Neural progenitor cell (in vitro differentiated cells): ENCODE measurements around the gene CCDC51. TPM values are rescaled to one million over a fixed set of nuclear protein-coding genes. Genes with fewer than 3 reads are reported as not detected.

Source experiments
- DNase-seq: peaks from one replicate; pipeline ENCODE4 v3.0.0-alpha.2; 2016; ENCODE audit warnings: low spot score
- H2AFZ ChIP-seq: fragments of 200-600 bp; sonication (generic); replicated peaks from 2 replicates; pipeline ENCODE4 v1.6.1; 2016; ENCODE audit warnings: antibody characterized with exemption
- H3F3A ChIP-seq: fragments of 200-600 bp; sonication (generic); 2 replicates; pipeline ENCODE4 v1.6.1; 2016; ENCODE audit warnings: antibody characterized with exemption, low read depth
- H3K27ac ChIP-seq: fragments of 200-600 bp; sonication (generic); 2 replicates; pipeline ENCODE4 v1.5.1; 2016; ENCODE audit warnings: mild to moderate bottlenecking
- H3K27me3 ChIP-seq: fragments of 200-600 bp; sonication (generic); 2 replicates; pipeline ENCODE4 v1.6.1; 2016; ENCODE audit warnings: mild to moderate bottlenecking, moderate library complexity
- H3K36me3 ChIP-seq: fragments of 200-600 bp; sonication (generic); 2 replicates; pipeline ENCODE4 v1.5.1; 2016
- H3K4me1 ChIP-seq: fragments of 200-600 bp; sonication (generic); 2 replicates; pipeline ENCODE4 v1.6.1; 2016; ENCODE audit warnings: mixed run types
- H3K4me2 ChIP-seq: fragments of 200-600 bp; sonication (generic); 2 replicates; pipeline ENCODE4 v1.6.1; 2016
- H3K4me3 ChIP-seq: fragments of 200-600 bp; sonication (generic); 2 replicates; pipeline ENCODE4 v1.5.1; 2016
- H3K79me2 ChIP-seq: fragments of 200-600 bp; sonication (generic); 2 replicates; pipeline ENCODE4 v1.6.1; 2016; ENCODE audit warnings: low read depth
- H3K9ac ChIP-seq: fragments of 200-600 bp; sonication (generic); 2 replicates; pipeline ENCODE4 v1.6.1; 2016
- H3K9me3 ChIP-seq: fragments of 200-600 bp; sonication (generic); 2 replicates; pipeline ENCODE4 v1.5.1; 2016; ENCODE audit warnings: low read depth
- H4K20me1 ChIP-seq: fragments of 200-600 bp; sonication (generic); 2 replicates; pipeline ENCODE4 v1.6.1; 2016; ENCODE audit warnings: low read depth
- H3K27ac Mint-ChIP-seq: 3 replicates; pipeline ENCODE4 v1.8.0; 2021; ENCODE audit warnings: mixed read lengths
- H3K27me3 Mint-ChIP-seq: 2 replicates; pipeline ENCODE4 v1.8.0; 2022; ENCODE audit warnings: low read depth, mild to moderate bottlenecking, inconsistent platforms, moderate library complexity, mixed read lengths; ENCODE audit not compliant: insufficient read depth
- H3K36me3 Mint-ChIP-seq: 3 replicates; pipeline ENCODE4 v1.8.0; 2021; ENCODE audit warnings: mixed read lengths
- H3K4me1 Mint-ChIP-seq: 3 replicates; pipeline ENCODE4 v1.8.0; 2021; ENCODE audit warnings: mixed read lengths
- H3K4me3 Mint-ChIP-seq: 3 replicates; pipeline ENCODE4 v1.8.0; 2021; ENCODE audit warnings: mild to moderate bottlenecking, moderate library complexity, mixed read lengths
- H3K9me3 Mint-ChIP-seq: 3 replicates; pipeline ENCODE4 v1.8.0; 2020; ENCODE audit warnings: mixed read lengths
- EZH2 ChIP-seq: fragments of 200-600 bp; sonication (generic); IDR thresholded peaks from 2 replicates; pipeline ENCODE4 v1.6.1; 2017; ENCODE audit warnings: antibody characterized with exemption, mild to moderate bottlenecking, moderate library complexity
- EZH2phosphoT487 ChIP-seq: fragments of 200-600 bp; sonication (generic); IDR thresholded peaks from 2 replicates; pipeline ENCODE4 v1.6.1; 2017; ENCODE audit warnings: antibody characterized with exemption
- total RNA-seq: library from RNA; depleted of rRNA; stranded (reverse); fragments of >200 nt; gene quantifications from 2 replicates; pipeline ENCODE4 v1.2.3, GENCODE V29; 2015; ENCODE audit warnings: low replicate concordance
- TF ChIP-seq, protein P1 (sequence below): fragments of 200-600 bp; sonication (generic); IDR thresholded peaks from 2 replicates; pipeline ENCODE4 v1.5.1; 2017; ENCODE audit warnings: antibody characterized with exemption, mild to moderate bottlenecking

CCDC51 gene
- total RNA-seq, 1 donor from 2014 or later = 13.9 TPM

DNA sequence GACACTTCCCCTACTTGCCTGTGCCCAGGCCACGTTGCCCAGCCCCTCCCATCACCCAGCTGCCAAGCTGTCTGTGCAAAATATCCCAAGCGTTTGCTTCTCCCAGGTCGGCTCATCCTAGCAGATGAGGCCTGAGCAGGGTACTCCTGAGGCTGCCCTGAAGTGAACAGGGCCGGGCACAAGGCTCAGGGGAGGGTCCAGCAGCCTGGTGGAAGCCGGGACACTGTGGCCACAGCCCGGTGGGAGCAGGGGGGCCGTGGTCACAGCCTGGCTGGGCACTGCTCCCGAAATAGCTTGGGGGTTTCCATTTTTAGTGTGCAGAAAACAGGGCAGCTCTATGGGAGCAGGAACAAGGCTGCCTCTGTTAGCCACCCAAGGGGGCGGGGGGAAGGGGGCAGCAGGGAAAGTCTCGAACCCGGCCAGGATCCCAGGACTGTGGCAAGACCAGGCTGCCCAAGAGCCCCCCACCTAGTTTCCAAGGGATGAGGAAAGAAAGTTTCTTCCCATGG is 13.5 kb downstream of the CCDC51 start:
- Mint-ChIP-seq H3K36me3 (peaks cover 7% of the 10 kb centered on the region), H3K4me1 (peaks cover 42% of the 10 kb centered on the region), H3K9me3 (no peaks in the 10 kb centered on the region), H3K27ac (no peak overlapping the region), H3K27me3 (no peaks in the 10 kb centered on the region), H3K4me3 (no peak overlapping the region)
- peaks cover 17% of the 10 kb centered on the region for H3F3A ChIP-seq
- no peaks in the 10 kb centered on the region for H3K36me3 ChIP-seq
- no peak overlapping the region for H3K4me3 ChIP-seq
- no peak overlapping the region for H3K27ac ChIP-seq
- H3K4me1 ChIP-seq = peaks cover 25% of the 10 kb centered on the region
- H3K9me3 ChIP-seq = no peaks in the 10 kb centered on the region
- TF ChIP-seq EZH2phosphoT487 (no peak), EZH2 (no peak)
- TF ChIP-seq, protein P1, sequence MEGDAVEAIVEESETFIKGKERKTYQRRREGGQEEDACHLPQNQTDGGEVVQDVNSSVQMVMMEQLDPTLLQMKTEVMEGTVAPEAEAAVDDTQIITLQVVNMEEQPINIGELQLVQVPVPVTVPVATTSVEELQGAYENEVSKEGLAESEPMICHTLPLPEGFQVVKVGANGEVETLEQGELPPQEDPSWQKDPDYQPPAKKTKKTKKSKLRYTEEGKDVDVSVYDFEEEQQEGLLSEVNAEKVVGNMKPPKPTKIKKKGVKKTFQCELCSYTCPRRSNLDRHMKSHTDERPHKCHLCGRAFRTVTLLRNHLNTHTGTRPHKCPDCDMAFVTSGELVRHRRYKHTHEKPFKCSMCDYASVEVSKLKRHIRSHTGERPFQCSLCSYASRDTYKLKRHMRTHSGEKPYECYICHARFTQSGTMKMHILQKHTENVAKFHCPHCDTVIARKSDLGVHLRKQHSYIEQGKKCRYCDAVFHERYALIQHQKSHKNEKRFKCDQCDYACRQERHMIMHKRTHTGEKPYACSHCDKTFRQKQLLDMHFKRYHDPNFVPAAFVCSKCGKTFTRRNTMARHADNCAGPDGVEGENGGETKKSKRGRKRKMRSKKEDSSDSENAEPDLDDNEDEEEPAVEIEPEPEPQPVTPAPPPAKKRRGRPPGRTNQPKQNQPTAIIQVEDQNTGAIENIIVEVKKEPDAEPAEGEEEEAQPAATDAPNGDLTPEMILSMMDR = no peak
- no peak overlapping the region for H2AFZ ChIP-seq
- peak overlapping the region; percentile 35 for H3K4me2 ChIP-seq
- peaks cover 71% of the 10 kb centered on the region for H4K20me1 ChIP-seq
- H3K79me2 ChIP-seq = peaks cover 92% of the 10 kb centered on the region
- no peak for DNase-seq
- H3K27me3 ChIP-seq = no peaks in the 10 kb centered on the region
- peak overlapping the region; percentile 32 for H3K9ac ChIP-seq

DNA sequence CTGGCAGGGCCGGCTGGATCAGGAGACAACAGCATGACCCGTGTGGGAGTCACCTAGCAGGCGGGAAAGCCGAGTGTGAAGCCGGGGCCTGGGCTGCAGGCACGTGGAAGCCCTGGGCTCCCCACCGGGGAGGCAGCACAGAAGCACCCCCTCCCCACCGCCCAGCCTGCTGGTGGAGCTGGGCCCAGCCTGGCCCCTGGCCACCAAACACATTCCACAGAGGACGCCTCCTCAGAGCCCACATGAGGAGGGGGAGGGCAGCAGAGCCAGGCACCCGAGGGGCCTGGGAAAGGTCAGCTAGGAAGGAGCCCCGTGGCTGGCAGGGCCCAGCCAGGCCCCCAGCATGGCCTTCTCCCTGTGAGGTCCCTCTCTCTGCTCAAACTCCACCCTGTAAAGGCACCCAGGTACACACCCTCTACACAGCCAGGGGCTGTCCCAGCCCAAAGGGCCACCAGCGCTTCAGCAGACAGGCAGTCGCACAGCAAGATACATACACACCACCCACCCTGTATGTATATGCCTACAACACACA is 14.6 kb downstream of the CCDC51 start:
- Histone ChIP-seq H3K27ac (no peak overlapping the region), H3K27me3 (no peaks in the 10 kb centered on the region), H3K4me2 (no peak overlapping the region), H3K9ac (no peak overlapping the region), H3F3A (peaks cover 8% of the 10 kb centered on the region), H3K4me1 (peaks cover 22% of the 10 kb centered on the region), H3K9me3 (no peaks in the 10 kb centered on the region), H3K79me2 (peaks cover 89% of the 10 kb centered on the region), H4K20me1 (peaks cover 82% of the 10 kb centered on the region), H3K4me3 (no peak overlapping the region), H3K36me3 (no peaks in the 10 kb centered on the region), H2AFZ (no peak overlapping the region)
- Mint-ChIP-seq H3K27ac (peak overlapping the region; percentile 51), H3K4me1 (peaks cover 33% of the 10 kb centered on the region), H3K36me3 (peaks cover 10% of the 10 kb centered on the region), H3K4me3 (peak overlapping the region; percentile 9), H3K9me3 (no peaks in the 10 kb centered on the region), H3K27me3 (no peaks in the 10 kb centered on the region)
- DNase-seq = no peak
- TF ChIP-seq, protein P1 = no peak
- TF ChIP-seq EZH2phosphoT487 = no peak
- no peak for TF ChIP-seq EZH2

DNA sequence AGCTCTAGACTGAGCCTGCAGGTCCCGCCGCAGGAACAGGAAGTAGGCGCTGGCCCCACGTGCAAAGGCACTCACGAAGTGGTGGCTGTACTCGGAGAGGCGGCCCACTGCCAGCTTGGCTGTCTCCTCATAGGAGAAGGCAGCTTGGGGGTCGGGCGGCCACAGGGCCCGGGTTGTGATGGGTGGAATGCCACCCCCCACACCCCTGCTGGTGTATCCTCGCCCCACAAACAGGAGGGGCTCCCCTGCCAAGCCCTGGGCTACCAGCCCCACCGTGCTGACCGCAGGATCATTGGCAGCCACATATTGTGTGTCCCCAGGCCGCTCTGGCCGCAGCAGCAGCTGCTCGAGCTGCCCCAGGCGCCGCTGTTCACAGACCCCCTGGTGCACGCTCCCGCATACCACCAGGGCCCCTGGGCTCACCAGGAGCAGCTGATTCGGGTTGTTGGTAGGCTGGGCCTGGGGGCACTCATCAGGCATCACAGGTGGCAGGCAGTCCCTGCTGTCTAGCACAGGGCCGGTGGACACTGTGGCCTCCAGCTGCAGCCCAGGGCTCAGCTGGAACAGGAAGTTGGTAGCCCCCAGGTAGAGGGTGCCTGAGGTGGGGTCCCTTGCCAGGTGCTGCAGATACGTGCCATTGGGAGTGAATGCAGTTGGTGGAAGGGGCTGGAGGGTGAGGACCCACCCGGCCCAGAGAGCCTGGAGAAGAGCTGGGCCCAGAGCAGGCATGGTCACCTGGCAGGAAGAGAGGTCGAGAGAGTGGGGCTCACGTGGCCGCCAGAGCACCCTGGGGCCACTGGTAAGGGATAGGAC is 15.8 kb downstream of the CCDC51 start:
- DNase-seq = no peak
- H3K79me2 ChIP-seq = peaks cover 77% of the 10 kb centered on the region

More for the DNA sequence above, 15.8 kb downstream of the CCDC51 start:
- Mint-ChIP-seq H3K4me1 (peaks cover 31% of the 10 kb centered on the region), H3K27me3 (no peaks in the 10 kb centered on the region), H3K4me3 (no peak overlapping the region), H3K27ac (peak overlapping the region; percentile 50), H3K9me3 (no peaks in the 10 kb centered on the region), H3K36me3 (peaks cover 10% of the 10 kb centered on the region)
- Histone ChIP-seq H3K4me2 (no peak overlapping the region), H3K9me3 (no peaks in the 10 kb centered on the region), H3K27me3 (no peaks in the 10 kb centered on the region), H3K27ac (no peak overlapping the region), H2AFZ (no peak overlapping the region), H3F3A (no peaks in the 10 kb centered on the region), H3K4me3 (no peak overlapping the region), H3K36me3 (no peaks in the 10 kb centered on the region), H3K9ac (no peak overlapping the region), H4K20me1 (peaks cover 88% of the 10 kb centered on the region), H3K4me1 (peaks cover 19% of the 10 kb centered on the region)
- TF ChIP-seq EZH2phosphoT487 (no peak), EZH2 (no peak)
- TF ChIP-seq, protein P1 = no peak
